COLO829 (cell line): ENCODE data around the gene RPL37A.

Source experiments
- DNase-seq: peaks from one replicate; pipeline ENCODE4 v3.0.0; 2012; ENCODE audit warnings: low spot score

The RPL37A gene

GRCh38 chr2:216498379-216499352 is at the start of gene RPL37A:
TSS of gene RPL37A (plus strand) at chr2:216498844. CDS start at chr2:216498875, 31 bp downstream.
- DNase-seq, result peak; percentile 98

GRCh38 chr2:216450346-216450745 is 48.3 kb upstream of the RPL37A start:
- no peak for DNase-seq

GRCh38 chr2:216450784-216451183 is 47.9 kb upstream of the RPL37A start:
- no peak for DNase-seq

- no peak for DNase-seq
These were observed 44.6 kb upstream of the RPL37A start for GRCh38 chr2:216453955-216454614.

GRCh38 chr2:216463148-216463547 is 35.5 kb upstream of the RPL37A start:
- no peak for DNase-seq

GRCh38 chr2:216464104-216464720 is 34.4 kb upstream of the RPL37A start:
- DNase-seq, result no peak

GRCh38 chr2:216465579-216466195 is 33.0 kb upstream of the RPL37A start:
- no peak for DNase-seq

- no peak for DNase-seq
These were observed 30.8 kb upstream of the RPL37A start for GRCh38 chr2:216467845-216468244.

- DNase-seq, result no peak
These were observed 29.0 kb upstream of the RPL37A start for GRCh38 chr2:216469661-216470060.

GRCh38 chr2:216473187-216473586 is 25.5 kb upstream of the RPL37A start:
- DNase-seq, result no peak

- DNase-seq, result no peak
These were observed 23.5 kb upstream of the RPL37A start for GRCh38 chr2:216474925-216475670.

- DNase-seq, result no peak
These were observed 22.9 kb upstream of the RPL37A start for GRCh38 chr2:216475767-216476166.

GRCh38 chr2:216477283-216478035 is 21.2 kb upstream of the RPL37A start:
- DNase-seq, result no peak

- peak; percentile 96 for DNase-seq
These were observed 20.5 kb upstream of the RPL37A start for GRCh38 chr2:216478151-216478550.

GRCh38 chr2:216478791-216479190 is 19.9 kb upstream of the RPL37A start:
- no peak for DNase-seq

- no peak for DNase-seq
These were observed 18.4 kb upstream of the RPL37A start for GRCh38 chr2:216480221-216480620.

GRCh38 chr2:216482640-216483039 is 16.0 kb upstream of the RPL37A start:
- DNase-seq, result no peak

GRCh38 chr2:216485237-216485636 is 13.4 kb upstream of the RPL37A start:
- no peak for DNase-seq

- DNase-seq, result no peak
These were observed 12.9 kb upstream of the RPL37A start for GRCh38 chr2:216485745-216486144.

- DNase-seq, result no peak
These were observed 12.4 kb upstream of the RPL37A start for GRCh38 chr2:216486271-216486670.

GRCh38 chr2:216486708-216487107 is 11.9 kb upstream of the RPL37A start:
- no peak for DNase-seq
